ENCODE measurements around the gene RPL39L.

Gene RPL39L

GRCh38 chr3:187082758-187083375 lies 56.4 kb downstream of the RPL39L start:
- H3K4me1 ChIP-seq (ENCODE audit: insufficient read depth, insufficient read length), result no peaks in the 10 kb centered on the region
- no peaks in the 10 kb centered on the region for H3K27me3 ChIP-seq (ENCODE audit: insufficient read depth, insufficient read length)
- H3K9me3 ChIP-seq (ENCODE audit: insufficient read depth, low read length), result peaks cover 11% of the 10 kb centered on the region
- H3K9ac ChIP-seq (ENCODE audit: insufficient read length, low read depth), result no peak overlapping the region
- H3K4me3 ChIP-seq (ENCODE audit: insufficient read length, low read depth), result no peak overlapping the region
- TF ChIP-seq ZNF274 (IDR thresholded peaks at IDR 0.05; ENCODE audit: low read depth, low read length) (no peak), YY1 (IDR thresholded peaks at IDR 0.05; ENCODE audit: insufficient read depth, insufficient read length) (no peak), SUZ12 (IDR thresholded peaks at IDR 0.05; ENCODE audit: extremely low read depth, insufficient read depth, insufficient read length) (no peak)
- DNase-seq (ENCODE audit: low read depth, low spot score), result no peak
- H3K36me3 ChIP-seq (ENCODE audit: insufficient read depth, insufficient read length, low read length), result peaks cover 14% of the 10 kb centered on the region

GRCh38 chr3:187080799-187081450 lies 58.4 kb downstream of the RPL39L start:
- H3K4me3 ChIP-seq (ENCODE audit: insufficient read length, low read depth), result no peak overlapping the region
- H3K4me1 ChIP-seq (ENCODE audit: insufficient read depth, insufficient read length), result no peaks in the 10 kb centered on the region
- H3K9ac ChIP-seq (ENCODE audit: insufficient read length, low read depth), result no peak overlapping the region
- H3K36me3 ChIP-seq (ENCODE audit: insufficient read depth, insufficient read length, low read length), result peaks cover 27% of the 10 kb centered on the region
- no peak for TF ChIP-seq SUZ12 (IDR thresholded peaks at IDR 0.05; ENCODE audit: extremely low read depth, insufficient read depth, insufficient read length)
- TF ChIP-seq ZNF274 (IDR thresholded peaks at IDR 0.05; ENCODE audit: low read depth, low read length), result no peak
- TF ChIP-seq YY1 (IDR thresholded peaks at IDR 0.05; ENCODE audit: insufficient read depth, insufficient read length), result no peak
- no peak for DNase-seq (ENCODE audit: low read depth, low spot score)
- no peaks in the 10 kb centered on the region for H3K9me3 ChIP-seq (ENCODE audit: insufficient read depth, low read length)
- no peaks in the 10 kb centered on the region for H3K27me3 ChIP-seq (ENCODE audit: insufficient read depth, insufficient read length)

GRCh38 chr3:187079090-187080022 lies 59.9 kb downstream of the RPL39L start:
- no peak overlapping the region for H3K9ac ChIP-seq (ENCODE audit: insufficient read length, low read depth)
- no peaks in the 10 kb centered on the region for H3K27me3 ChIP-seq (ENCODE audit: insufficient read depth, insufficient read length)
- H3K4me3 ChIP-seq (ENCODE audit: insufficient read length, low read depth), result no peak overlapping the region
- no peaks in the 10 kb centered on the region for H3K9me3 ChIP-seq (ENCODE audit: insufficient read depth, low read length)
- no peak for DNase-seq (ENCODE audit: low read depth, low spot score)
- peaks cover 42% of the 10 kb centered on the region for H3K36me3 ChIP-seq (ENCODE audit: insufficient read depth, insufficient read length, low read length)
- no peaks in the 10 kb centered on the region for H3K4me1 ChIP-seq (ENCODE audit: insufficient read depth, insufficient read length)
- TF ChIP-seq ZNF274 (IDR thresholded peaks at IDR 0.05; ENCODE audit: low read depth, low read length) (no peak), SUZ12 (IDR thresholded peaks at IDR 0.05; ENCODE audit: extremely low read depth, insufficient read depth, insufficient read length) (no peak), YY1 (IDR thresholded peaks at IDR 0.05; ENCODE audit: insufficient read depth, insufficient read length) (no peak)

- Histone ChIP-seq H3K9me3 (ENCODE audit: insufficient read depth, low read length) (no peaks in the 10 kb centered on the region), H3K9ac (ENCODE audit: insufficient read length, low read depth) (no peak overlapping the region), H3K36me3 (ENCODE audit: insufficient read depth, insufficient read length, low read length) (peaks cover 57% of the 10 kb centered on the region), H3K27me3 (ENCODE audit: insufficient read depth, insufficient read length) (no peaks in the 10 kb centered on the region), H3K4me1 (ENCODE audit: insufficient read depth, insufficient read length) (no peaks in the 10 kb centered on the region), H3K4me3 (ENCODE audit: insufficient read length, low read depth) (no peak overlapping the region)
- TF ChIP-seq YY1 (IDR thresholded peaks at IDR 0.05; ENCODE audit: insufficient read depth, insufficient read length) (no peak), SUZ12 (IDR thresholded peaks at IDR 0.05; ENCODE audit: extremely low read depth, insufficient read depth, insufficient read length) (no peak), ZNF274 (IDR thresholded peaks at IDR 0.05; ENCODE audit: low read depth, low read length) (no peak)
- no peak for DNase-seq (ENCODE audit: low read depth, low spot score)
Measured at GRCh38 chr3:187077537-187077936, 61.8 kb downstream of the RPL39L start.

GRCh38 chr3:187077085-187077484 lies 62.2 kb downstream of the RPL39L start:
- Histone ChIP-seq H3K27me3 (ENCODE audit: insufficient read depth, insufficient read length) (no peaks in the 10 kb centered on the region), H3K9ac (ENCODE audit: insufficient read length, low read depth) (no peak overlapping the region), H3K36me3 (ENCODE audit: insufficient read depth, insufficient read length, low read length) (peaks cover 57% of the 10 kb centered on the region), H3K4me3 (ENCODE audit: insufficient read length, low read depth) (no peak overlapping the region), H3K9me3 (ENCODE audit: insufficient read depth, low read length) (no peaks in the 10 kb centered on the region), H3K4me1 (ENCODE audit: insufficient read depth, insufficient read length) (peaks cover 4% of the 10 kb centered on the region)
- no peak for TF ChIP-seq ZNF274 (IDR thresholded peaks at IDR 0.05; ENCODE audit: low read depth, low read length)
- TF ChIP-seq YY1 (IDR thresholded peaks at IDR 0.05; ENCODE audit: insufficient read depth, insufficient read length), result no peak
- no peak for TF ChIP-seq SUZ12 (IDR thresholded peaks at IDR 0.05; ENCODE audit: extremely low read depth, insufficient read depth, insufficient read length)
- no peak for DNase-seq (ENCODE audit: low read depth, low spot score)

GRCh38 chr3:187076297-187076696 lies 63.0 kb downstream of the RPL39L start:
- DNase-seq (ENCODE audit: low read depth, low spot score), result no peak
- H3K27me3 ChIP-seq (ENCODE audit: insufficient read depth, insufficient read length), result no peaks in the 10 kb centered on the region
- no peak overlapping the region for H3K4me3 ChIP-seq (ENCODE audit: insufficient read length, low read depth)
- peaks cover 6% of the 10 kb centered on the region for H3K4me1 ChIP-seq (ENCODE audit: insufficient read depth, insufficient read length)
- no peak for TF ChIP-seq ZNF274 (IDR thresholded peaks at IDR 0.05; ENCODE audit: low read depth, low read length)
- no peak for TF ChIP-seq SUZ12 (IDR thresholded peaks at IDR 0.05; ENCODE audit: extremely low read depth, insufficient read depth, insufficient read length)
- H3K9ac ChIP-seq (ENCODE audit: insufficient read length, low read depth), result no peak overlapping the region
- peaks cover 57% of the 10 kb centered on the region for H3K36me3 ChIP-seq (ENCODE audit: insufficient read depth, insufficient read length, low read length)
- no peaks in the 10 kb centered on the region for H3K9me3 ChIP-seq (ENCODE audit: insufficient read depth, low read length)

- DNase-seq (ENCODE audit: low read depth, low spot score), result no peak
- no peak overlapping the region for H3K4me3 ChIP-seq (ENCODE audit: insufficient read length, low read depth)
- TF ChIP-seq SUZ12 (IDR thresholded peaks at IDR 0.05; ENCODE audit: extremely low read depth, insufficient read depth, insufficient read length), result no peak
- no peaks in the 10 kb centered on the region for H3K27me3 ChIP-seq (ENCODE audit: insufficient read depth, insufficient read length)
- H3K36me3 ChIP-seq (ENCODE audit: insufficient read depth, insufficient read length, low read length), result peaks cover 61% of the 10 kb centered on the region
- peaks cover 6% of the 10 kb centered on the region for H3K4me1 ChIP-seq (ENCODE audit: insufficient read depth, insufficient read length)
- no peak overlapping the region for H3K9ac ChIP-seq (ENCODE audit: insufficient read length, low read depth)
- no peaks in the 10 kb centered on the region for H3K9me3 ChIP-seq (ENCODE audit: insufficient read depth, low read length)
Measured at GRCh38 chr3:187074846-187075245, 64.5 kb downstream of the RPL39L start.
